ENCODE results near the gene NKX2-3.

GRCh38 chr10:99535764-99536337 lies 3.1 kb downstream of the NKX2-3 start:
- TF ChIP-seq EP300 (IDR thresholded peaks at IDR 0.05) (no peak), CTCF (IDR thresholded peaks at IDR 0.05) (no peak), POLR2AphosphoS5 (IDR thresholded peaks at IDR 0.05) (no peak), POLR2A (IDR thresholded peaks at IDR 0.05) (no peak)
